HG02840 (cell line): ENCODE data around the gene LIN7B.

ENCODE experiments used
- ATAC-seq: cut with Tn5 transposase; IDR thresholded peaks from one replicate; pipeline ENCODE4 v1.9.1; 2021; ENCODE audit warnings: mild to moderate bottlenecking, moderate library complexity, moderate number of reproducible peaks; ENCODE audit not compliant: unreplicated experiment, low FRiP score

LIN7B gene

DNA sequence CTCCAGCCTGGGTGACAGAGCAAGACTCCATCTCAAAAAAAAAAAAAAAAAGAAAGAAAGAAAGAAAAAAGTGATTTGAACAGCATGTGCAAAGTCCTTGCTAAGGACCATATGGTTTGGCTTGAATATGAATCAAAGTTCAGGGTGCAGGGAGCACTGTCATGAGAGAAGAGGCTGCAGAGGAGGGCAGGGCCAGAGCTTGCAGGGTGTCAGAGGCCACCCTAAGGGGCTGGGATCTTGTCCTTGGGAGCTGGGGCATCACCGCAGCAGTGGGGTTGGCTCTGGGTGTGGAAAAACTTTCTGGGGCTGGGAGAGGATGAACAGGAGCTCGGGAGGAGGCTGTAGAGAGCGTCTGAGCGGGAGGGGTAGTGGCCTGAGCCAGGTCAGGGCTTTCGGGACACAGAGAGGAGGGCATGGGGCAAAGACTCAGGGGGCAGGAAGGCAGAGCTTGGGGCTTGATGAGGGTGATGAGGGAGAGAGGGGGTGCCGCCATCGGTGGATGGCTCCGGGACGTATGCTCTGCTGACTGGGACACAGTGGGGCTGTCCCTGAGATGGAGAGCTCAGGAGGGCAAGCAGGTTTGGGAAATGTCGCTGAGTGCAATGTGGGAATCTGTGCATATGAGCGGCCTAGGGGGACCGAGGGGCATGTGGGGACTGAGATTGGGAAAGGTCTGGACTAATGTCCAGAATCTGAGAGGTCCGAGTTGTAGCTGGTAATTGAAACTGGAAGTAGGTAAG, 46.5 kb downstream of the LIN7B start:
- no peak for ATAC-seq

DNA sequence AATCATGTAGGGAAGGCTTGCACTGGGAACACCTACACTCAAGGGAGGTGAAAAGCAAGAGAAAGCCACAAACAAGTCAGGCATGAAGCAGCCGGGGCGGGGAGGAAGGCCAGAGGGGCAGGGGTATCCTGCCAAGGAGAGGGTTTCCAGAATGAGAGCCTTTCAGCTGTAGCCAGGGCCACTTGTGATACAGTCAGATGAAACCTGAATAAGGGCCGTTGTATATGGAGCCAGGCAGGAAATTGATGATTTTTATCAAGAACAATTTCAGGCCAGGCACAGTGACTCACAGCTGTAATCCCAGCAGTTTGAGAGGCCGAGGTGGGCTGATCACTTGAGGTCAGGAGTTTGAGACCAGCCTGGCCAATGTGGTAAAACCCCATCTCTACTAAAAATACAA, 47.8 kb downstream of the LIN7B start:
- no peak for ATAC-seq

DNA sequence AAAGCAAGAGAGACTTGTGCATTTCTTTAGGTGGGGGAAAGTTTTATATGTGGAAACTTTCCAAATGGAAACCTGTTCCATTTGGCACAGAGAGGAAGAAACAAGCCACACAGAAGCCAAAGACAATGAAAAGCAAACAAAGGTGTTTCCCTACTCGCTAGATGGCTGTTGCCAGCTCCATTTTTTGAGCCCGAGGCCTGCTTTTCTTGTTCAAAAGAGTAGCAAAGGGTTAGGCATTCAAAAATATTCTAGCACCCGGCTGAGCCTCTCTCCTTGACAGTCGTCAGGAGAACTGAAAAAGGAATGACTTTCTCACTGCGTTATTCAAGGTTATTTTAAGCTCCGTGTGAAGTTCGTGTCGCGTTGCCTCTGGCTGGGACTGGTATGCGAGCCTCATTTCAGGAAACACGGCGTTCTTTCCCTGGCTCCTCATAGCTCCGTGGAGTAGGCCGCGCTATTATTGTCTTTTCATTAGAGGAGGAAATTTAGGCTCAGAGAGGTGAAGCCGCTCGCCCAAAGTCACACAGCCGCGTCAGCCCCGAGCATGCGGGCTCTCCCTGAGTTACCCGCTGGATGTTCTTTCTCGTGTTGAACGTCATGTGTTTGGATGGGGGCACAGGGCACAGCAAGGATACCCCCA, 51.1 kb downstream of the LIN7B start:
- ATAC-seq = no peak

DNA sequence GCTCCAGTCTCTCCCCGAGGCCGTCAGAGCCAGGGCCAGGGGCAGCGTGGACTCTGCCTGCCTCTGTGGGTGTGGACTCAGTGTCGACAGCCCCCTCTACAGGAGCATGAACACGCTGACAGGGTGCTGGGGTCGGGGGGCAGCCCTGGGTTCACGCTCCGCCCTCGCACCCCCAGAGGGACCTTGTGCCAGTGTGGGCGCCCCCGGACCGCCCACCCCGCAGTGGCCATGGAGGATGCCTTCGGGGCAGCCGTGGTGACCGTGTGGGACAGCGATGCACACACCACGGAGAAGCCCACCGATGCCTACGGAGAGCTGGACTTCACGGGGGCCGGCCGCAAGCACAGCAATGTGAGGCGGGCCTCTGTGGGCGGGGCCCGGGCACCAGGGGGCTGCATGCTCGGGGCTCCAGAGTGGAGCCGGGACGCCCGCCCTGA, 51.7 kb downstream of the LIN7B start:
- no peak for ATAC-seq

DNA sequence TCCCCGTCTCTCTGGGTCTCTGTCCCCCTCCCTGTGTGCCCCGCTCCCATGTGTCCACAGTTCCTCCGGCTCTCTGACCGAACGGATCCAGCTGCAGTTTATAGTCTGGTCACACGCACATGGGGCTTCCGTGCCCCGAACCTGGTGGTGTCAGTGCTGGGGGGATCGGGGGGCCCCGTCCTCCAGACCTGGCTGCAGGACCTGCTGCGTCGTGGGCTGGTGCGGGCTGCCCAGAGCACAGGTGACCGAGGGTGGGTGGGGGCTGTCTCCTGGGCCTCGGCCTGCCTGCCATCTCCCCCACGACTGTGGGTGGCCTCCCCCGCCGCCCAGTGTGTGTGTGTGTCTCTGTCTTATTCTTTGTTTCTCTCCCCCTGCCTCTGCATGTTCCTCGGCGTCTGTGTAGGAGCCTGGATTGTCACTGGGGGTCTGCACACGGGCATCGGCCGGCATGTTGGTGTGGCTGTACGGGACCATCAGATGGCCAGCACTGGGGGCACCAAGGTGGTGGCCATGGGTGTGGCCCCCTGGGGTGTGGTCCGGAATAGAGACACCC, 53.8 kb downstream of the LIN7B start:
- ATAC-seq = no peak
